H4 (cell line): ENCODE measurements around the gene TSPAN32. TPM values are rescaled to one million over a fixed set of nuclear protein-coding genes. Genes with fewer than 3 reads are reported as not detected.
"Not testable (repeated sequence)": the region's sequence is repeated elsewhere in the genome, so short reads cannot be mapped to it uniquely, and the experiment has no call there.

Experiments
- DNase-seq: peaks from one replicate; pipeline ENCODE4 v3.0.0-alpha.2; 2015; ENCODE audit warnings: low spot score
- total RNA-seq: library from RNA; depleted of rRNA; stranded (reverse); fragments of >200 nt; shearing (Covaris generic); gene quantifications from 2 replicates; pipeline ENCODE4 v1.2.3, GENCODE V29; 2014

Gene TSPAN32
- total RNA-seq, 1 experiment from 2014 or later = 0.81 TPM

DNA sequence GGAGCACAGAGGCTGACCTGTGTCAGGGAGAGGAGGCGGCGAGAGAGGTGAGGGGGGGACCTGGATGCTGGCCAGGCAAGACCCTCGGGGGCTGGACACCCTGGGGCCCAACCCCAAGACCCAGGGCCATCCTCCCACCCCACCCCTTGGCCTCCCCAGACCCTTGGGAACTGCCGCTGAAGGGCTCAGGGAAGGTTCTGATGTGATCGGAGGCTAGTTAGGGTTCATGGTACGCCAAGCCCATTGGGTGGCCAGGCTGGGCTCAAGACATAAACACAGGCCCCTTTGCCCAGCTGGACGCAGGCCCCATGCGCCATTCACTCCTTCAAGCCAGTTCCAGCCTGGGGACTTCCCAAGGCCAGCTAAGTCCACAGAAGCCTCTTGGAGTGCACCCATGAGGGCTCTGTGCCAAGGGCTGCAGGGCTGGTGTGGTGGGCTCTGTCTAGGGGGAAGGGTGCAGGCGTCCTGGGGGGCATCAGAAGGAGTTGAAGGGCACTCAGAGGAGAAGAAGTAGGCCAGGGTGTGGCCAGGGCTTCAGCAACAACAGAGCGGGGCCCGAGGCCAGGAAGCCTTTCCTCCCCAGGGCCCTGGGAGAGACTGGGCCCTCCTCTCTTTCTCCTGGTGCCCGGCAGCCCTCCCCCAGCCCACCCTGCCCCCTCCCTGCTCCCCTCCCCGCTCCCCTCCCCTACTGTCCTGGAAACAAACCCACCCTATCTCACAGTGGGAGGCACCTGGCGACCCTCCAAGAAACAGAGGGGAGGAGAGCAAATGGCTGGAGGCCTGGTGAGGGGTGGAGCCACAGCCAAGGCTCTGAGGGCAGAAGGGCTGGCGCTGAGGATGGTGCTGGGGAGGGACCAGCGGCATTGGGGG is 12.9 kb downstream of the TSPAN32 start:
- peak; percentile 85 for DNase-seq

DNA sequence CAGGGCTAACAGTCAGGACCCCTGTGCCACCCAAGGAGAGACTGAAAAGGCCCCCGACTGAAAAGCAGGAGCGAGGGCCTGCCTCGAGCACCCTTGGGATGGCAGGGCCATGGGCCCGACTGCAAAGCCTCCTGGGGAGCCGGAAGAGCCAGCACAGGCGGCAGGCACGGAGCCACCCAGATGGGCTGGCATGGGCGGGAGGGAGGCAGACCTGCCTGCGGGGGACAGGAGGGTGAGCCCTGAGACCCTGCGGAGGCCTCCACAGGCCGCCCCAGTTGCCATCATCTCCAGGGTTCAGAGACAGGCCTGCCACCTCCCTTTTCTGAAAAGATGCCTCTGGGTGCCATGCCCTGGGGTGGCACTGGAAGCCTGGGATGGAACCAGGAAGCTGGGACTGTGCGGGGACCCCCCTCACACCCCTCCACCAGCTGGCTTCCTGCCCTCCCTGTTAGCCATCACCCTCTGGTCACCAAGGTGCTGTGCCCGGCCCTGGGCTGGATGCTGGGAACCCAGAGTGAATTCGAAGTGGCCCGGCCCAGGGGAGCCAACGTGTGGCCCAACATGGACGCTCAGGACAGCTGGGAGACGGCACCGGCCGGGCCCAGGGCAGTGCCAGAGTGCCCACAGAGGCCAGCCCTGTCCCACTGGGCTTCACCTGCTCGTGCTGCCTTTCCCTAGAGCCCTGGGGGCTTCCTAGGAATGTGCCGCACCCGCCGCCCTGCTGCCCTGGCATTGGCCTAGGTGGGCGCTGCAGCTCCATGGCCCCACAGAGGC is 13.8 kb downstream of the TSPAN32 start:
- no peak for DNase-seq

- no peak for DNase-seq
Observed at GRCh38 chr11:2316169-2316962, 14.6 kb downstream of the TSPAN32 start.

GRCh38 chr11:2316963-2317244 is 15.1 kb downstream of the TSPAN32 start:
- no peak for DNase-seq

- no peak for DNase-seq
Observed at GRCh38 chr11:2317354-2318050, 15.7 kb downstream of the TSPAN32 start.

- DNase-seq = no peak
Observed at GRCh38 chr11:2318123-2318522, 16.3 kb downstream of the TSPAN32 start.

- no peak for DNase-seq
Observed at GRCh38 chr11:2318707-2319106, 16.9 kb downstream of the TSPAN32 start.

DNA sequence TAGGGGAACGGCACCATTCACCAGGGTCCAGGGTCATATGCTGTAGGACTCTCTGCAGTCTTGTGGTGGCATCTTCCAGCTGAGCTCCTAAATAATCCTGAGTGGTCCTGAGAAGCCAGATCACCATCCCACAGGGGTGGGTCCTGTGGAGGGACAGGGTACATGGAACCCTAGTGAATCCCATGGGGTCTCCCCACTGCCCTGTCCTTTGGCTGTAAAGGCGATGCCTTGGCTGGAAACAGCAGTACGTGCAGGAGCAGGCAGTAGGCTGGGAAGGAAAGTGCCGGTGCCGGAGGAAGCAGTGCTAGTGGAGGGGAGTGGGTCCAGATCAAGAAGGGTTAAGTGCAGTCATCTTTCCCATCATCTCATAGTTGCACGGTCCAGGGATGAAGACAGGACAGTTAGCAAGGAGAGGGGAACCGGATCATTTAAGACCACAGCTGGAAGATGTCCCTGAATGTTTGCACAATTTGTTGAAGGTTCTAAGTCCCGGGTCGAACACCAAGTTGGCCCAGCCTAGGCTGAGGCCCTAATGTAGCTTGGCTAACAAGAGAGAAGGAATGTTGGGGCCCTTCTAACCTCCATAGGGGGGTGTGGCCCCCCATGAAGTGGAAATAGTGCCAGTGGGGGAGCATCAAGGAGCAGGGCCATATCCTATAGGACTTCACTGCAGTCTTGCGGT is 18.1 kb downstream of the TSPAN32 start:
- no peak for DNase-seq

DNA sequence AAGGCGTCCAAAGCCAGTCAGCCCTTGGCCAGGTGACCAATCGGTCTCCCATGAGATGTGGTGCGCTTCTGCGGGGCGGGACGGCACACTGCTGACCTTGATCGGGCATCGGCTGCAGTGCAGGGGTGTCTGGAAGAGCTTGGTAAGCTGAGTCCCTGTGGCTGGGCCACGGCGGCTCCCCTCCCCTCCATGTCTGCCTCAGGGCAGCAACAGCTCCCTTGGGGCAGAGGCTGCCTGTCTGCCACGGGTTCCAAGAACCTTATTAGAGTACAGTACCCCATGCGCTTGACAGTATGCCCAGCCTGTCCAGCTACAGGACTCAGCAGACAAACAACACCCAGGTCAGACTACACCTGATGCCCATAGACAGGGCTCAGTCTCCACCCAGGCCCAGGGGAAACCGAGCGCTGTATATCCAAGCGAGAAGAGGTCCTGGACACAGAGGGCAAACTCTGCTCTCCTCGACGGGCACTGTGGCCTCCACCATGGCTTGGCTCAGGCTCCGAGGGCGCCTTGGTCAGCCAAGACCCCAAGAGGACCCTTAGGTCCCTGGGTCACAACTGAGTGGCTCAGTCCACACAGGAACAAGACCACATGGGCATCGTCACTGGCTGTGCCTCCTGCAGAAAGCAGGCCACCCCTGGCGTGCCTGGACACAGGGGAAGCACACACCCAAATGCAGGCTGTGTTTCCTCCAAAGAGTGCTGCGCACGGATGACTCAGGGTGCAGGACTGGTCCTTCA is 18.9 kb downstream of the TSPAN32 start:
- no peak for DNase-seq

- DNase-seq = no peak
Observed at GRCh38 chr11:2321311-2321683, 19.5 kb downstream of the TSPAN32 start.

DNA sequence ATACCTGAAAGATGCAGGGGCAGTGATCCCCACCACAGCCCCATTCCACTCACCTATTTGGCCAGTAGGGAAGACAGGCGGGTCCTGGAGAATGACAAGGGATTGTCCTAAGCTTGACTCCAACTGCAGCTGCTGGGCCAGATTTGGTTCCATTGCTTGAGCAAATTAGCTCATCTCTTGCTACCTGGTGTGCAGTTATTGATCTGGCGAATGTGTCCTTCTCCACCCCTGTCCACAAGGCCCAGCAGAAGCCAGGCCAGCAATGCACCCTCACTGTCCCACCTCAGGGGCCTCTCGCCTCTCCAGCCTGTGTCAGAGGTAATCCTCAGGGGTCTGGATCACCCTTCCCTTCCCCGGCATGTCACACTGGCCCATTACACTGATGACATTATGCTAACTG is 23.3 kb downstream of the TSPAN32 start:
- no peak for DNase-seq

- no peak for DNase-seq
Observed at GRCh38 chr11:2325719-2326118, 23.9 kb downstream of the TSPAN32 start.

DNA sequence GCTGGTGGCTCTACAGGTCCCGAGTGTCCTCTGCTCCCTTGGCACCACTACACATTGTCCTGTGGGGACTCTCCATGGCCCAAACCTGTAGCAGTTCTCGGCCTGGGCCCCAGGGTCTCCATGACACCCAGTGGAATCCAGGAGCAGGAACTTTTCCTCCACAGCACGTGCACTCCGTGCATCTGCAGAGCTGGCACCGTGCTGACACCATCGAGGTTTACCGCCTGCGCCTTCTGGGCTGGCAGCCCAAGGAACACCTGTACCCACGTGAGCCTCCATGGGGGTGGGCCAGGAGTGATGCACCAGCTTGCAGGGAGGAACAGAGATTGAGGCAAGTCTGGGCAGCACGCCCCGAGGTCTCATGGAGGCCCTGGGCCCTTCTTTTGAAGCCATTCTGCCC is 25.2 kb downstream of the TSPAN32 start:
- no peak for DNase-seq

- no peak for DNase-seq
Observed at GRCh38 chr11:2328021-2328420, 26.2 kb downstream of the TSPAN32 start.

DNA sequence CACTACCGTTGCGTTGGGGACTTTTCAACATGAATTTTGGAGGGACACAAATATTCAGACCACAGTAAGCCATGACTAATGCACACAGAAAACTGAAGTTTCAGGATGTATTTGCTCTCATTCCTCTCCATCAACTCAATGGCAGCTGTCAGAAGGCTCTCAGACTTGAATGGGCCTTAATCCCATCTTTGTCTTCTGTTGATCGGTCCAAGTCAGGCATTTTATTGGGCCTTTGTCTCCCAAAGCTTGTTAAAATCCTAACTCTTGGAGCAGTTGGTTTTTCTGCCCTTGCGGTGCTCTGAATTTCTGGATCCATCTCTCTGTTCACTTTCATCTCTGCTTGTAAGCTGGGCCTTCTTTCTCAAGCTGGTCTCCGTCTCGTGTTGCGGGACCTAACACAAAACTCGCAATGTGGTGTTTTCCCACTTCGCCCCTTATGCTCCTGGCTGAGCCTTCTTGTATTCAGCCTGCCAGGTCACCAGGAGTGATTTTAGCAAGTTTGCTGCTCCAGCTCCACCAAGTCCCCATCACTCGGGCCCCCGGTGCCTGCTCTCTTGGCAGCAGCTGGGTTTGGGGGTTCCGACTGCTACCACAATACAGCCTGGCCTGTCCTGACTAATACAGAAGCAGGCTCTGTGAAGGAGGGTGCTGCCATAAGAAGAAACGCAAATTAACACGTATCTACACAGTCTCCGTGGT is 27.0 kb downstream of the TSPAN32 start:
- DNase-seq = no peak

DNA sequence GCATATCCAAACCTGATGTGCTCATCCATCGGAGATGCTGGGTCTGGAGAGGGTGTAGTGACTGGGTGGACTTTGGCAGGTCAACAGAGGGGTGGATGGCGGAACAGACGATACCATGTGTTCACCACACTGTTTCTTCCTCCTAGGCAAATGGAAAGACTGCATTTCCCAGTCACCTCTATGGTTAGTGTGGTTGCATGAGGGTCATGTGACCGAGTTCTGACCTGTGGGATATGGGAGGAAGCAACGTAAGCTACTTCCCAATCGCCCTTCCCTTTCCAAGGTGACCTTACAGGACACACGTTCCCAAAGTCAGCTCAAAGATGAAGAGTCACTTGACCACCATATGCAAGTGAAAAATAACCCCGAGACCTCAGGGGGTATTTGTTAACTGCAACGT is 27.7 kb downstream of the TSPAN32 start:
- no peak for DNase-seq

DNA sequence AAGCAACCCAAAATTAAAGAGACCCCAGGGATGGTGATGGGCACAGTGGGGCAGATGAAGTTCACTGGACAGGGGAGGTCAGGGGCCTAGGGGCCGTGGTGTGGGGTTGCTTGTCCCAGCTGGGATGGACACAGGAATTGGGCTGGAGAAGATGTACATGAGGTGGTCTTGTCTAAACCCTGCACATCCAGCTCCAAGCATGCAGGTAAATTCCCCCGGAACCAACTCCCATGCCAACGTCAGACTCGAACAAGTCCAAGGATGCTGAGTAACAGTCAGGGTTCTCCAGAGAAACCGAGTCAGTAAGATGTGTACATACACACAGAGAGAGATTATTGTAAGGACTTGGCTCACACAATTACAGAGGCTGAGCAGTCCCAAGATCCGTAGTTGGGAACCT is 28.9 kb downstream of the TSPAN32 start:
- DNase-seq = no peak

- no peak for DNase-seq
Observed at GRCh38 chr11:2331404-2331803, 29.6 kb downstream of the TSPAN32 start.

- not testable (repeated sequence) for DNase-seq
Observed at GRCh38 chr11:2332569-2332968, 30.8 kb downstream of the TSPAN32 start.
